Stimulated activated CD8-positive, alpha-beta memory T cell treated with anti-CD3 and anti-CD28 coated beads, Interleukin-15, amount 100 ng/mL, for 1 hour (primary cell): ENCODE data around the gene HOXB8.

Experiments used
- DNase-seq: peaks from one replicate; pipeline ENCODE4 v3.0.0-alpha.2; 2020; ENCODE audit warnings: low read depth

The HOXB8 gene

DNA sequence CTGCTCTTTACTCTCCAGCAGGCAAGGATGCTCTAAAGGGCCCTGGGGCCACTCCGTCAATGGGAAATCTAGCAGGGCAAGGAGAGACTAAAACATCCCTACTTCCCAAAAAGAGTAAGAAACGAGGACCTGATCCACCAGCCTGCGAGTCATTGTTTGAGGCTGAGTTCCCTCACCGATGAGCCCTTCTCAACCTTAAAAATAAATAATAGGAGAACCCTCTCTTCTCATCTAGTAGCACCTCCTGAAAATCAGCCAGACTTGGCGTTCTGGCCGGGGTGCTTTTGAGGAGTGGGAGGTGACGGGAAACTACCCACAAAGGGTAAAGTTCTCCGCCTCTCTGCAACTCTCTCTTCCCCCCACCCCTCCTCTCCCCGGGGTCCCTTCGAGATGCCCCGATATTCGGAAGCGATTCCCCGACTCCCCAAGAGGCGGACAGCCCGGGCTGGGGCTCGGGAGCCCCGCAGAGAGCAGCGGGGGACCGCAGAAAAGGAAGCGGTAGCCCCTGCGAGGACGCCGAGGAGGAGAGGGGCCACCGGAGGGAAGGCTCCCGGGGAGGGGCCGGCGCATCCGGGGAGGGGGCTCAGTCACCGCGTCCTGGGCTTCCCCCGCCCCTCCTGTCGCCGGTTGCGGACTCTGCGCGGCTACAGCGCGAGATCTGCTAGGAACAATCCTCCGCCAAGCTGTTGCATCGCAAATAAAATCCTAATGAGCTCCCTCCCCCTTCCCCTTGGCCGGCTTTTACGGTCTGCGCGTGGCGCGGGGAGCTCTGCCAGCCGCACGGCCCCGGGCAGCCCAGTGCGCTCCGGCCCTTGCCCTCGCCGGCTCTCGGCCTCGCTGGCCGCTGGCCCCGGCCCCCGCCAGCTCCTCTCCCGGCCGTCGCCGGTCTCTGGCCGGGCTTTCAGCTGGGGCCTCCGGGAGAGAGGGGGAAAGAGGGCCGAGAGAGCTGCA is 9.7 kb upstream of the HOXB8 start:
- no peak for DNase-seq

DNA sequence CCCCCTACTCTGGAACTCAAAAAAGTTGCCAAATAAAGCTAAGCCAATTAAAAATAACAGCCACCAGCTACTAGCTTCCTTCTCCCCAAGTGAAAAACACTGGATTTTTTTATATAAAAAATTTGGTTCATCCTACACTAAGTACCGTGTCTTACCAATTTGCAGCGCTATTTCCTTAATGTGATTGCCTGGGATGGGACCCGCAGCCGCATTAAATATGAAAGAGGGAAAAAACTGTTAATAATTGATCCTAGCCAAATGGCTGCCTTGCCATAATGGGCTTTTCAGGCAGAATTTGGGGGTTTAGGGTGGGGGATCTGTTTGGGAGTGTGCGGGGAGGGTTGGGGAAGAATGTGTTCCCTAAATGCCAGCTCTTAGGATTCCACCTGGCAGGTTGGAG is 9.0 kb upstream of the HOXB8 start:
- no peak for DNase-seq

DNA sequence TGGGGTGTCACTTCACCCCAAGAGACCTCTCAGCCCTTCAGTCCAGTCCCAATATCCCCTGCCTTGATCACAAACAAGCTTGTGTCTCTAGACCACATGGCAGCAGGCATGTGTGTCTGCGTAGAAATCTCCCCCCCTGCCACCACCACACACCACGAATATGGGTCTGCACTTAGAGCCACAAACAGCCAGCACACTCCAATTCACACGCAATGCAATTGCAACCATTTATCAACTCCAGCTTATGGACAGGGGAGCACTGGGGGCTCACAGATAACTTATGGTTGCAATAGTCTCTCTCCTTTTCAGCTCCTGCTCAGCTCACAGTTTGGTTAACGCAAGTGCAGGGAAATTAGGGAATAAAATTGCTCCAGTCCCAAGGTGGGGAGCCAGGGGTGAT is 8.5 kb upstream of the HOXB8 start:
- DNase-seq, result no peak

- no peak for DNase-seq
Measured at GRCh38 chr17:48622857-48623256, 7.8 kb upstream of the HOXB8 start.

DNA sequence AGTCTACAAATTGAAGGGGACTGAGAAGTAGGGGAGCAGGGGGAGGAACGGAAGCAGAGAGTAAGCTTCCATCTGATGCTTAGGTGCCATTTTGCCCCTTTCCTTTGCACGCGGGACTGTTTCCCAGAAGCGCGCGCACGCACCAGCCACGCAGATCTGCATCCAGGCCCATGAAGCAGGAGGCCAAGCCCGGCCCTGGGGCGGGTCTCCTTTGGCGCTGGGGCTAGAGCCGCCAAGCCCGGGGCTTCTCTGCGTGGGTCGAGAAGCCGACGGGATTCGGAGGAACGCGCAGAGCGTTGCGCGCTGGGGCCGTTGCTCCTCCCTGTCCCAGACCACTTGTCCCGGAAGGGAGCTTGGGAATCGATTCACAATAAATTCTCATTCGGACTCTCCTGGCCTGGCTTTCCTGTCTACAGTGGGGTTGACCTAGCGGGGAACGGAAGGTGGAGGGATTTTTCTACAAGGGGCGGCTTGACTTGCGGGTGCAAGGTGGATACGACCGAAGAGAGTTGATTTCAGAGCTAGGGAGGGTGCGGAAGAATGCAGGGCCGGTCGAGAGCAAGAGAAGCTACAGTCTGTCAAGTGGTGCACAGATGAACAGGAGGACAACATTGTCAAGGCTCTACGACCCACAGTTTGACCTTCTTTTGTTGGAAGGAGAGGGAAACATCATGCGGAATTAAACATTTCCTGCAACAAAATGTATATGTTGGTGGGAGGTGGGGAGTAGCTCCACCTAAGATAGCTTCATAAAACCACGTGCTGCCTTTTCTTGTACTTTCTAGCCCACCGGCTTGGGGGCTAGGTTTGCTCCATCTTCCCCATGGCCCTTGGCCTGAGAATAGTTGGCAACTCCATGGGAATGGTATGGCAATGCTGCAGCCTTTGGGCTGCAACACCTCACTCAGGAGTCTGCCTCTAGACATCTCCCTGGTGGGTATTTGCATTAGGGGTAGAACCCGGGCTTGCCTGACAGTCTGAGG is 6.6 kb upstream of the HOXB8 start:
- DNase-seq, result no peak

DNA sequence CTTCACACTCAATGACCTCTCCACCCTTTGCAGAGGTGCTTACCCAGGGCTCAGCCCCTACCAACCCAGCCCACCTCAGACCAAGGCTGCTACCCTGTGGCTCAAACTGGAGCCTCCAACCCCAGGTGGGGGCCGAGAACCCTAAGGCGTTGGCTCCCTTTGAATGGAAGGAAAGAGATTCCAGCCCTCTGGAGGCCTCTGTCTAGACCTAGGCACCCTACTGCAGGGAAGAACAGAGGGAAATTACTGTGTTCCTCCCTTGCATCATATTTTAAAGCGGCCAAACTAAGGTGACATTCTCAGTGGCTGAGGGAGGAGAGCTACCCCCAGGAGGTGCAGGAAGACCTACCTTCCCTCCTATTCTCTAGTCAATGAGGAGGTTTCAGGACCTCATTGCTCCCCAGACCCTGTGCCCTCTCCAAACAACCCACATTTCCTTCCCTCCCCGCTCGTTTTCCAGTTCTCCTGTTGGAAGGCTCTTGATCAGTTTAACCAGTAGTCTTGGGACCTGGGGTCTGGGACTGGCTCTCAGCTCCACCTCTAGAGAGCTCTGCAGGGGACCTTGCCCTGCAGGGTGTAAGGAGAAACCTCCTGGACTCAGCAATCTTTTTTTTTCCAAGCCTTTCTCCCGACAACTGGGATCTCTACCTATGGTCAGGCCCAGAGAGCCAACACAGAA is 5.5 kb upstream of the HOXB8 start:
- no peak for DNase-seq

DNA sequence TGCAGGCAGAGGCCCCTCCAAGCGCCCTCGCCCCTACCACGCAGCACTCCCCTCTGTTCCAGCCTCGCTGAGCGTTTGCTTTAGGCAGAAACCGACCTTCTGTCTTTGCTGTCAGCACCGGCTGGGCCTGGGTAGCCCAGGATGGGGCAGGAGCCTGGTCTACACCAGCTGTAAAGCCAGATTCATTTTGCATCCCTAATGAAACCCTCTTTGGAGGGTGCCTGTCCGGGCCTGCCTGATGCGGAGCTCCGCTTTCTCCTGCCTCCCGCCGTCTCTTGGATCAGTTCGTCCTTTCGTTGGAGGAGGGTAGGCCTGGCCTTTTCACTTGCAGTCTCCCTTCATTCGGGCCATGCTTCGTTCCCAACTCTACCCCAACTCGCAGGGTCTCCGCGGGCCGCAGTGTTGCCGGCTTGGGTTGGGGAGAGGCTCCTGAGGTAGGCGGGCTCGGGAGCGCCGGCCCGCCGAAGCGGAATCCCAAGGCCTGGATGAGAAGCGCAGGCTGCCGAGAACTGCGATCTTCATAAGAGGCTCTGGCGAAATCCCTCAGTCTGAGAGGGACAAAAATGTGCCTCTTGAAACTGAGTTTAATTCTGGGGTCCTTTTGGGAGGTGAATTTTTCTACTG is 4.8 kb upstream of the HOXB8 start:
- no peak for DNase-seq

GRCh38 chr17:48618256-48618896 is 3.3 kb upstream of the HOXB8 start:
- DNase-seq, result peak; percentile 75

GRCh38 chr17:48617471-48618255 is 2.6 kb upstream of the HOXB8 start:
- no peak for DNase-seq

DNA sequence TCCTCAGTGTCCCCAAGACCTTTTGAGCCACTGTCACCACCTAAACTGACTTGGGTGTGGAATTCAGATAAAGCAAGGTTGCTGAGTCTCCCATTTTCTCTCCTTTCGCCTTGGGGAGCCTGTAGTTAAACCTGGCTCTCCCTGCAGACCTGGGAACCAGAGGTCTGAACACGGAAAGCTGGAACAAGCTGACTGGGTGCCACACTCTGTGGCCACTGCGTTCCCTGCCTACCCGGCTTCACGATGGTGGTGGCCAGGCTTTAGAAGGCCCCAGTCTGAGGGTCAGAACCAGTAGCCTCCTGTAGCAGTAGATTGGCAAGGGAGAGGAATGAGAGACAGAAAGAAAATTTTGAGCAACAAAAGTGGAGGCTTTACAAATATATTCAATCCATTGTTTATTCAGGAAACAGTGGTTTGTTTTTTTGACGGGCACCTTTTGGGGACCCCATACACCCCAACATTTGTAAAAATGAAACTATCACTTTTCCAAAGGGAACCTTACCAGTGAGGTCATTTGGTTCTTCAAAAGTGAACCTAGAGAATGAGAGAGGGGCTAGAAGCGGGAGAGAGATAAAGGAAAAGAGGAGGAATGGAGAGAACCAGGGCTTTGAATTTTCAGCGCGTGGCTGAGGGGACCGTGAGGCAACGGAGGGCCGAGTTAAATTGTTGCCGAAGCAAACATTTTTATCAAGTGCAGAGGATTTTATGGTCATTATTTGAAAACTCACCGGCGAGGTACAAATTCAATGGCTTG is 1.8 kb upstream of the HOXB8 start:
- DNase-seq, result no peak

- no peak for DNase-seq
Measured at GRCh38 chr17:48615963-48616716, 1.0 kb upstream of the HOXB8 start.

- no peak for DNase-seq
Measured at GRCh38 chr17:48613862-48614694, 1.0 kb downstream of the HOXB8 start.

- DNase-seq, result no peak
Measured at GRCh38 chr17:48612854-48613691, 2.0 kb downstream of the HOXB8 start.

GRCh38 chr17:48612456-48612853 is 2.6 kb downstream of the HOXB8 start:
- DNase-seq, result no peak

DNA sequence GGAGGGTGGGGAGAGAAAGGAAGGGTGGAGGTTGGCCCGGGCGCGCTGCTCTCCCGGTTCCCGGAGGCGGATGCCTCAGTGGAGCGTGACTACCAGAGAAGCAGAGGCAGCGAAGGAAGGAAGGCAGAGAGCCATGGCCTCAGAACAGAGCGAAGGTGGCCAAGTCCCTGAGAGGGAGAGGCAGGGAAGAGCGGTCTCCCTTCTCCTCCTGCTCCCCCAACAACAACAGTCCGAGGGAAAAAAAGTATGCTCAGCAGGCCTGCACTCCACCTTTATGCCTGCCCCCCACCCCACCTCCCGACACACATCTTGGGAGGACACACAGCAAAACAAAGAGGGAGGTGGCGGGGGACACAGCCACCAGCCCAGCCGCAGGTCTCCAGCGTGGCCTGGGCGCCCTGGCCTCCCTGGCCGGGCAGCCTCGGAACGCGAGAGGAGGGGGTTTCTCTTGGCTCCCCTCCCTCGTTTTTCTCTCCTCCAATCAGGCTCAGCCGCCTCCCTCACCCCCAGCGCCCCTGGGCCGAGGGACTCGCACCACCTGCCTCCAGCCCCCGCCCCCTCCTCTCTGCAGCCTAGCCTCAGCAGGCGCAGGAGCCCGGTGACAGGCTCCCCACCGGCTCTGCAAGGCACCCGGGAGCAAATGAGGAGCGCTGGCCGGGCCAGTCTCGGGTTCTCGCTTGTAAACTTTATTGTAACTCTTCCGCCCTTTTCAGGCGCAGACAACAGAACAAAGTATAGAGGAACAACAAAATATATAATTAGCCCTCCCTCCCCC is 3.2 kb downstream of the HOXB8 start:
- DNase-seq, result no peak

- DNase-seq, result no peak
Measured at GRCh38 chr17:48611213-48611612, 3.9 kb downstream of the HOXB8 start.
